GM18909 (cell line): ENCODE measurements around the gene WDR82.
A peak's percentile ranks its signal among the peaks of the same experiment; 100 is the strongest.

ENCODE experiments used
- ATAC-seq: cut with Tn5 transposase; IDR thresholded peaks from one replicate; pipeline ENCODE4 v1.9.1; 2021; ENCODE audit warnings: mild to moderate bottlenecking; ENCODE audit not compliant: unreplicated experiment, poor library complexity

The WDR82 gene

DNA sequence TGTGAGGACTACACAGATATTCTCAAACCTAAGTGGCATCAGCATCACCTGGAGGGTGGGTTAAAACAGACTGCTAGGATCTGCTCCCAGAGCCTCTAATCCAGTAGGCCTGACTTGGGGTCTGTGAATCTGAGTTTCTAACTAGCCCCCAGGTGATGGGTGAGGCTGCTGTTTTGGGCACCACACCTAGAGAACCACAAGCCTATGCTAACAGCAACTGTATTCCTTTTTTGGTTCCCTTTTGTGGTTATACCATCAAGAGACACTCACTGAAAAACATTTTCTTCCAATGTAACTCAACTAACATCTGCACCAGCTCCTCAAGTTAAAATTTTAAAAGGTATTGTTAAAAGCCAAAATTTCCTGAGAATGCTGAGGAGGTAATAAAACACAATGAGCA is 16.0 kb downstream of the WDR82 start:
- no peak for ATAC-seq

DNA sequence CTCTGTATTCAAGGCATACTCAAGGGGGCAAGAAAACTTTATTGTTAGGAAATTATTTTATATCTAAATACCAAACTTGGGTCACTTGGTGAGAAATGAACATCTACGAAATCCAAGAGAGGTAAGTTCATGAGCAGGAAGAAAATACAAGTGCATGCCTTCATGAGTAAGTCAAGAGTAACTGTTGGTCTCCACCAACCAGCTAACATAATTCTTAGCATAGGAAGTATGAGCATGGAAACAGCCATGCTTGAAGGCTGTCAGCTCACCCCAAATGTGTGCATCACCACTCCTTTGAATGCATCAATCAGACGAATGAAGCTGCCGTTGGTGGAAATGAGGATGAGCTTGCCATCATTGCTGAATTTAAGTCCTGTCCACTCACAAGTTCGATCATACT is 19.0 kb downstream of the WDR82 start:
- ATAC-seq = no peak

DNA sequence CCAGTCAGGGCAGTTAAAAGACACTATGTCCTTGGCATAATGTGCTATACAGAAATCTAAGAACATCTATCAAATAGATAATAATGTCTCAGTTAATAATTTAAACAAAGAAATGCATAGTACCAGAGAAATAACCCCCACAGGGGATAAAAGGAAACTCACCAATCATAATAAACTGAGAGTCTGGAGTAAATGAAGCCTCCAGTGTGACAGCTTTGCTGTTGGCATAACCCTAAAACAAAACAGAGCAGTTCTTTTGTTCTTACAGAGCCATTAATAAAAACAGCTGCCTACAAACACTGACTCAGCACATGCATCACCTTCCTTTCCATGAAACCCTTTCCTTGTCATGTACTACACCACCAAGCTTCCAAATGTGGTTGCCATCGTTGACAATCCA is 19.4 kb downstream of the WDR82 start:
- ATAC-seq = no peak

GRCh38 chr3:52257911-52258310 is 20.5 kb downstream of the WDR82 start:
- no peak for ATAC-seq

- ATAC-seq = no peak
Observed at GRCh38 chr3:52256622-52257021, 21.8 kb downstream of the WDR82 start.

DNA sequence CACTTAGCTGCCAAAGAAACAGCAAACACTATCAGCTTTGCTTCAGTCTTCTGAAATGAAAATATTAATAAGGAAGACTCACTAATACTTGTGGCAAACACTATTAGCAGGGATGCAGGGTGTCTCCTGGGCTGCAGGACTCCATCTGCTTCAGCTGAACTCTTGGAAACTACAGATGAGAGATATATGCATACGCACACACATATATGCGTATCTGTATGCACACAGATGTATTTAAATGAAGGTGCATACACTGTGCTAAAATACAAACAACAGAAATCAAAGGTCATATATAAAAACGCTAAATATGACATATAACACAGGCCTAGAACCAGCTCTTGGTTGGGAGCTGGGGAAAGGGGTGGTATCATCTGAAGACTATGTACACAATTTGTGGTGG is 22.3 kb downstream of the WDR82 start:
- ATAC-seq = no peak

DNA sequence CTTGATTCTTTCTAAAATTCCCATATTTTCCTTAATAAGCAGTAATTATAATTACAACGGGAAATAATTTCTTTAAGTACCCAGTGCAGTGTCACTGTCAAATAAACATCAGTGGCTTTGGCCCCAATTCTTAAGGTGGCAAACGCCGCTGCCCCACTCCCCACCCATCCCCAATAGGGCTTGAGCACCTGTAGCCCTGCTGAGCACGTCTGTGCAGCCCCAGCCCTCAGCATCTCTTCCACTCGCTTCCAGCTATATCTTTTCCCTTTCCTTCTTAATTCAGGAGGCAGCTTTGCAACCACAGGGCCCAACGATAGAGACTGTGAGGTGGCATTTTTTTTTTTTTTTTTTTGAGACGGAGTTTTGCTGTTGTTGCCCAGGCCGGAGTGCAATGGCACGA is 23.8 kb downstream of the WDR82 start:
- ATAC-seq = no peak

DNA sequence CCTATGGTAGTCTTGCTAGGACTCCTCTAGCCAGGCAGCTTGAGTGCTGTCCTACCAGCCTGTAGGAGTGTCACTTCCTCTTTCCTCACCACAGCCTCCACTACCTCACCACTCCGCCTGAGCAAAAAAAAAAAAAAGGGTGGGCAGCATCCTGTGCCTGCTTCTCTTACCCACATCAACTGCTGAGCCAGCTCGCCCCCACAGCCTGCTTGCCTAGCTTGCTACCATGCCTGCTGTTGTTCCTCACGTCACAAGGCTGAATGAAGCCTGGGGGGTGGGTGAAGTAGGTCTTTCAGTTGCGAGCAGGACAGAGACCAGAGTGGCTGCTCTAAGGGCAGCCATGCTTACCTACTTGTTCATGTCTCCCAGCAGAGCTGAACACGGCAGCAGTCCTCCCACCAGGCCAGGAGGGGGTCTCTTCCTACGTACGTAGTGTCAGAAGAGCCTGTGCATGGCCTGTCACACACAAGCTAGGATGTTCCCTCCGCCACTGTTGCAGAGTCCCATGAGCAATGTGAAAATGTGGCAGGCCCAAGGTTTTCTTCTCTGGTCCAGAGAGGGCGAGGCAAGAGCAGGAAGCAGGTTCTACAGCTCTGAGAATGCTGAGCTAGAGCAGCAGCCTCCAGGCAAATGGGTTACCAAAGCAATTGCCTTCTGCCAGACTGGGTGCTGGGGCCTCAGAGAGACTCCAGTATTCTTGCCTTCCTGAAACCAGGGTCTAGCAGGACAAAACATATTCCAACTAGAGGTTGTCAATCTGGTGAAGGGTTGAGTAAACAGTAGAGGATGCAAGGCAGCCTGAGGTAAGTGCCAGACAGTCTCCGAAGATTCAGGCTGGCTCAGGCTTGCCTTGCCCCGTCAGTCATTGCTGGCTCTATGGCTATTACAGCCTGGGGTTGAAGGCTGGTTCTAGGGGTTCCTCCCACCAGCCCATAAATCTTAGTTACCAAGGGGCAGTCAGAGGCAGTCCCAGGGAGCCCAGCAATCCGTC is 24.8 kb downstream of the WDR82 start:
- peak; percentile 90 for ATAC-seq

DNA sequence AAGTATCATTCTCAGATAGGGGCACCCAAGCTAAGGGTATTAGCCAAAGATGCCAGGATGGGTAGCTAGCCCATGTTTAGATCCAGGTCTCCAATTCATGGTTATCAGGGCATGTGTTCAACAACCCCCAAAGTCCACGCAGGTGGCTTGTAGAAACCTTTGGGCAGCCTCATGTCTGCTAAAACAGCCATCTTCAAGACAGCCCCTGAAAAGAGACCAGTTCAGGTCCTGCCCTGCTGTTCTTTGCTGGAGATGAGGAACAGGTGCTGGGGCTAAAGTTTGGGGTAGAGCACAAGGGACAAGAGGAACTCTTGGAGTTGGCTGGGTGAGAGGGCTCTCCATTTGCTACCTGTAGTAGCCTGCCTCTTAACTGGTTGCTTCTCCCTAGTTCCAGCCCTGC is 28.3 kb downstream of the WDR82 start:
- ATAC-seq = no peak

DNA sequence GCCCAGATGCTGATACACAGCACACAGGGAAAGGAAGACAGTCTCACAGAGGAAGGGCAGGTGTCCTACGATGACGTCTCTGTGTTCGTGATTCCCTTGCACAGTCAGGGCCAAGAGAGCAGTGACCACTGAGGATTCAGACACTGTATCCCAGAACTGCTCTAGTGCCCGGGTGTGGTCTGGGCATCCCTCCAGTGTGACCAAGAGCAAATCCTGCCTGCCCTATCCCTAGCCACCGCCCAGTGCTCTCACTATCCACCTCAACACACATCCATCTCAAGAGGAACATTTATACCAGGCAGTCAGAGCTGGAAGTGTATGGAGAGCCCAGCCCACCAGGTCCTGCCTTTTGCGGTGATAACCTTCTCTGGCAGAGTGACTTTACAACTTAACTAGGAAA is 28.8 kb downstream of the WDR82 start:
- no peak for ATAC-seq

- no peak for ATAC-seq
Observed at GRCh38 chr3:52248816-52249547, 29.5 kb downstream of the WDR82 start.

GRCh38 chr3:52248165-52248541 is 30.3 kb downstream of the WDR82 start:
- ATAC-seq = no peak

GRCh38 chr3:52247409-52248164 is 30.9 kb downstream of the WDR82 start:
- ATAC-seq = no peak

GRCh38 chr3:52246728-52247408 is 31.6 kb downstream of the WDR82 start:
- ATAC-seq = no peak

GRCh38 chr3:52246264-52246620 is 32.2 kb downstream of the WDR82 start:
- ATAC-seq = no peak

DNA sequence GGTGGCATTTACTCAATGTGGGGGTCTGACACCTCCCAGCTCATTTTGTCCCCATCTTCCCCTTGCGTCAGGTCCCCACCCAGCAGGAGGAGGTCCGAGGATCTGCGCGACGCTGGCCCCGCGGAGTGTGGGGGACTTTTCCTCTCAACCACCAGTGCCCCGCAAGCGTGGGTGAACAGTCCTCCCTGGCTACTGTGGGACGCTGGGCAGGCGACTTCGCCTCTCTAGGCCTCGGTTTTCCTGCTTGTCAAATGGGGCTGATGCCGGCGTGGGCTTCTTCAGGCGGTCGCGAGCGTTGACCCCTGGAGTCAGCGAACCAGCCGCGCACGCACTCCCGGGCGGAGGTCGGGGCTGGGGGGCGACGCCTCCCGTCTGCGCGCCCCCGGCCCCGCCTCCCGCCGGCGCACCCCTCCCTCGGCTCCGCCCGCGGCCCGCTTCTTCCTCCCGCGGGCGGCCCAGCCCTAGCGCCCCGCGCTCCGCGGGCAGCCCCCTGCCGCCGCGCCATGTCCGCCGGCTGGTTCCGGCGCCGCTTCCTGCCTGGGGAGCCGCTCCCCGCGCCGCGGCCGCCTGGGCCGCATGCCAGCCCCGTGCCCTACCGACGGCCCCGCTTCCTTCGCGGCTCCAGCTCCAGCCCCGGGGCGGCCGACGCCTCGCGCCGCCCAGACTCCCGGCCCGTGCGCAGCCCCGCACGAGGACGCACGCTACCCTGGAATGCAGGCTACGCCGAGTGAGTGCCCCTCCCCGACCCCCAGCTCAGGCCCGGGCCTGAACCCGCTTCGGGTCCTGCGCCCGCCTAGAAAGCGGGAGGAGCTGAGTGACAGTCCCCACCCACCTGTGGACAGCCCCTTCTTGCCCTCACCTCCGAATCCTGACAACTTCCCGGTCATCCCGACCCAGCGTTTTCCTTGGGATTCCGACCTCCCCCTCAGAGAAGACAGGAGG is 32.9 kb downstream of the WDR82 start, which contains the start of gene PPM1M:
Gene PPM1M (plus strand): TSS at position 438 of the 942 bp plus-strand sequence. CDS start 66 bp downstream, at position 504.
- ATAC-seq = peak; percentile 34

DNA sequence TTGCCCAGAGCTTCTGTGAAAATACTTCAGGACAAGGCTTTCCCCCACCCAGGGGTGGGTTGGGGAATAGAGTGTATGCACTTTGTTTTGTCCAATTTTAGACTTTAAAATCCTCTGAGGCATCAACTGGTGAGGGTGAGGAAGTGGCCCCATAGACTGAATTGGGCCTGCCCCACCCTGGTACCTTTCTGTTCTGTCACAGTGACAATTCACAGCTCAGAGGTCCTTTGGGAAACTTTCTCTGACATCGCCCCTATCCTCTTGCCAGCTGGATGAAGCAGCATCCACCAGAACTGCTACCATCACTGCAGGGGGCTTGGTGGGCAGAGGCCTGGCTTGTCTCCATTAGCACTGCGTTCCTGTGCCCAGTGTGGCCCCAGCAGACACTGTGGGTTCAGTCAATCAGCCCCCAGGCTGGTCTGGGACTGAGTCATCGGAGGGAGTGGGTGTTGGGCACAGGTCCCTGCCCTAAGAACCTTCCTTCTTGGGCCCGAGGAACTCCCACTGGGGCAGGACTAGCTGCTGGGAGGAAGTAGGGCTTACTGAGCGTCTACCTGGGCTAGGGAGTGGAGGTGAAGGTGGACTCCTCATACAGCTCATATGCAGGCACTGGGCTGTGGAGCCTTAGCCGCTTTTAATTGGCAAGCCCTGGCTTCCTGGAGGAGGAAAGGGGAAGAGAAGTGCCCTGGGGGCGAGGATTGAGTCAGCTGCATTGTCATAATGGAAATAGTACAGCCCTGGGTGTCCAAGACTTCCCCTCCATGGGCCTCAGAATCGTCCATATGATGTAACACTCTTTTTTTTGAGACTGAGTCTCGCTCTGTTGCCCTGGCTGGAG is 34.4 kb downstream of the WDR82 start:
- ATAC-seq = no peak

GRCh38 chr3:52242039-52242438 is 36.4 kb downstream of the WDR82 start:
- ATAC-seq = no peak
